Transverse colon (tissue), 4 donors: Measurements from ENCODE around the gene MED6.

Source experiments
- CTCF ChIP-seq, 5 experiments: fragments of 200-600 bp in 3 of 5; fragments of 450-650 bp in 2 of 5; sonication (generic) in 3 of 5; IDR thresholded peaks; 1 replicate in 2 of 5; 2 replicates in 3 of 5; pipeline ENCODE4 v1.5.1; 2016 to 2017; ENCODE audit warnings: antibody characterized with exemption in 5 of 5, inconsistent platforms in 3 of 5, mild to moderate bottlenecking in 2 of 5, moderate library complexity in 1 of 5
- POLR2A ChIP-seq: fragments of 450-650 bp; IDR thresholded peaks from one replicate; pipeline ENCODE4 v1.6.1; 2016; ENCODE audit warnings: antibody characterized with exemption, mild to moderate bottlenecking, moderate library complexity
- POLR2AphosphoS5 ChIP-seq, 3 donors: sonication (generic); formaldehyde crosslinking; IDR thresholded peaks; one replicate each; pipeline ENCODE4 v1.6.1; 2016; ENCODE audit warnings: antibody characterized with exemption in 3 of 3

- TF ChIP-seq POLR2A, result no peak
- no peak for TF ChIP-seq CTCF (IDR thresholded peaks at IDR 0.05)
- no peak for TF ChIP-seq POLR2AphosphoS5 (IDR thresholded peaks at IDR 0.05)
These were observed 31.5 kb upstream of the MED6 start for GRCh38 chr14:70631948-70632347.
